ENCODE data around the gene BIVM.

BIVM gene, protein sequence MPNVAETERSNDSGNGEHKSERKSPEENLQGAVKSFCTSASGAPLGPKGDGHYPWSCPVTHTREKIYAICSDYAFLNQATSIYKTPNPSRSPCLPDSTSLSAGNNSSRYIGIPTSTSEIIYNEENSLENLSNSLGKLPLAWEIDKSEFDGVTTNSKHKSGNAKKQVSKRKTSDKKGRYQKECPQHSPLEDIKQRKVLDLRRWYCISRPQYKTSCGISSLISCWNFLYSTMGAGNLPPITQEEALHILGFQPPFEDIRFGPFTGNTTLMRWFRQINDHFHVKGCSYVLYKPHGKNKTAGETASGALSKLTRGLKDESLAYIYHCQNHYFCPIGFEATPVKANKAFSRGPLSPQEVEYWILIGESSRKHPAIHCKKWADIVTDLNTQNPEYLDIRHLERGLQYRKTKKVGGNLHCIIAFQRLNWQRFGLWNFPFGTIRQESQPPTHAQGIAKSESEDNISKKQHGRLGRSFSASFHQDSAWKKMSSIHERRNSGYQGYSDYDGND

DNA sequence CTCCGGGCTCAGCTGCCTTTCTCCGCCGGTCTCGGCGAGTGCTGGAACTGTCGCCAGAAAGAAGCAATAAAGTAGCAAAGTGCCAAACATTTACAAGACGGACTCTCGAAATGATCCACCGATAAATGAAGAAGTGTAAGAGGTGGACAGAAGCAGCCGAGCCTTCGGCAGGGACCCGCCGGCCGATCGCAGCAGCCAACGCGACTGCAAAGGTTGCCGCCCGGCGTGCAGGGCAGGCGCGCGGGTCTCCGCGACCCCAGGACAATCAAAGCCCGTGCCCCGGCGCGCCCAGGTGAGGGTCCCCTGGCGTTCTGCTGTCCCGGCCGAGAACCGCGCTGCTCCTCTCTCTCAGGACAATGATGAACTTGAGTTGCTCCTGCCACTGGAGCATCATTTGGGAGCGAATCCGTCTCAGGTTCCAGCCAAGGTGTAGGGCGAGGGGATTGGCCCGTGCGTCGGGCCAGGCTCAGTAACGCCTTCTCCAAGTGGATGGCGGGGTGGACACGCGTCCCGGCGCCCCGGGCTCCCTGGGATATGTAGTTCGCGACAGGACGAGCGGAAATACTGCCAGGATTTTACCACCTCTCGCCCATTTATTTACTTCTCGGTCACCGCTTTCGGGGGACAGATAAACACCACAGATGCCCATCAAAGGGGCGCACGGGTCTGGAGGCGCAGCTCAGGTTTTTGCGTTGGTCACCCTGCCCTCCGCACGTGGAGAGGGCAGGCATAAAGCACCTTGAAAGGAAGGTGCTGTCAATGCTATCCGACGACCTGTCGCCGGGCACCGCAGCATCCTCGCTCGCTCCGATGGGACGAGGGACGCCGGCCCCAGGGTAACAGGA, at the start of gene BIVM, which contains the start of gene POGLUT2:
Gene BIVM (plus strand): TSS at position 539 of the 845 bp plus-strand sequence. CDS start 8,149 bp downstream, outside the sequence.
Gene POGLUT2 (minus strand): TSS at position 396 of the 845 bp plus-strand sequence. CDS start 306 bp downstream, at position 90.
- DNase-seq (ENCODE audit: low read depth): peak; percentile 63
- peak within 1 kb of the TSS; percentile 70 for H3K4me3 ChIP-seq (ENCODE audit: control insufficient read depth, low read depth, low read length)
- TF ChIP-seq, protein P1, sequence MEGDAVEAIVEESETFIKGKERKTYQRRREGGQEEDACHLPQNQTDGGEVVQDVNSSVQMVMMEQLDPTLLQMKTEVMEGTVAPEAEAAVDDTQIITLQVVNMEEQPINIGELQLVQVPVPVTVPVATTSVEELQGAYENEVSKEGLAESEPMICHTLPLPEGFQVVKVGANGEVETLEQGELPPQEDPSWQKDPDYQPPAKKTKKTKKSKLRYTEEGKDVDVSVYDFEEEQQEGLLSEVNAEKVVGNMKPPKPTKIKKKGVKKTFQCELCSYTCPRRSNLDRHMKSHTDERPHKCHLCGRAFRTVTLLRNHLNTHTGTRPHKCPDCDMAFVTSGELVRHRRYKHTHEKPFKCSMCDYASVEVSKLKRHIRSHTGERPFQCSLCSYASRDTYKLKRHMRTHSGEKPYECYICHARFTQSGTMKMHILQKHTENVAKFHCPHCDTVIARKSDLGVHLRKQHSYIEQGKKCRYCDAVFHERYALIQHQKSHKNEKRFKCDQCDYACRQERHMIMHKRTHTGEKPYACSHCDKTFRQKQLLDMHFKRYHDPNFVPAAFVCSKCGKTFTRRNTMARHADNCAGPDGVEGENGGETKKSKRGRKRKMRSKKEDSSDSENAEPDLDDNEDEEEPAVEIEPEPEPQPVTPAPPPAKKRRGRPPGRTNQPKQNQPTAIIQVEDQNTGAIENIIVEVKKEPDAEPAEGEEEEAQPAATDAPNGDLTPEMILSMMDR (IDR thresholded peaks at IDR 0.05; ENCODE audit: control insufficient read depth, insufficient read depth, low read depth, low read length, missing control alignments): no peak

DNA sequence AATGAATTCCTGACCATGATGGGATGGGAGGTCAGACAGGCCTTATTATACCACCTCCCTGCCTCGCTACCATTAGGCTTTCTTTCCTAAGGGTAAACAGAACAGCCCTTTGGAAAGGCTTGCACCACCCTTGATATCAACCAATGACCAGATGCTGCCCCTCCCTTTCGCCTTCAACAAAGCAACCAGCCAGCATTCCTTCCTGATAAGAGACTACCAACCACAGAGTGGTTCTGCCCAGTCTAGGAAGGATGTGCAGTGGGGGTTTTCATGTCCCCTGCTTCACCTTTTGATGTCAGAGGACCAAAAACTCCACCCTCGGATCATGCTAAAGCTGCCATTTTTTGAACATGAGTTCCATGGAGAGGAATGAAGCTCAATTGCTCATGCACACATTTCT, 47.0 kb upstream of the BIVM start:
- TF ChIP-seq, protein P1 (IDR thresholded peaks at IDR 0.05; ENCODE audit: control insufficient read depth, insufficient read depth, low read depth, low read length, missing control alignments): no peak
- DNase-seq (ENCODE audit: low read depth): no peak

DNA sequence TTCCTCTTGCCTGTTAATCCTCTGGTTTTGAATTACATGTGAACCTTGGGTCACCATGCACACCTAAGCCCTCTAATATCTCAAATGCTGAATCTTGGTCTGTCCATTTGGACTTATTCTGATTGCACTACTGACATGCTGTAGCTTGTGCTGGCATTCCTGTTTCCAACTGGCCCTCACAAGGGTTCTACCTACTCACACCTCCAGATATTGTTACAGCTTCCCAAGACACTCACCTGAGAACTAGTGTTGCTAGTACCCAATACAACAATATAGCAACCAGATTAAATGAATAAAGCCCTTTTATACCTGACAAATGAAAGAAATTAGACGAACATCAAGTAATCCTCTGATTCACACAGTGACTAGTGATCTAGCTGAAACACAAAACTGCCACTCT, 41.9 kb upstream of the BIVM start:
- no peak overlapping the region for H3K4me3 ChIP-seq (ENCODE audit: control insufficient read depth, low read depth, low read length)
- DNase-seq (ENCODE audit: low read depth): no peak
- TF ChIP-seq, protein P1 (IDR thresholded peaks at IDR 0.05; ENCODE audit: control insufficient read depth, insufficient read depth, low read depth, low read length, missing control alignments): no peak

More for the DNA sequence above, 47.0 kb upstream of the BIVM start:
- no peak overlapping the region for H3K4me3 ChIP-seq (ENCODE audit: control insufficient read depth, low read depth, low read length)

DNA sequence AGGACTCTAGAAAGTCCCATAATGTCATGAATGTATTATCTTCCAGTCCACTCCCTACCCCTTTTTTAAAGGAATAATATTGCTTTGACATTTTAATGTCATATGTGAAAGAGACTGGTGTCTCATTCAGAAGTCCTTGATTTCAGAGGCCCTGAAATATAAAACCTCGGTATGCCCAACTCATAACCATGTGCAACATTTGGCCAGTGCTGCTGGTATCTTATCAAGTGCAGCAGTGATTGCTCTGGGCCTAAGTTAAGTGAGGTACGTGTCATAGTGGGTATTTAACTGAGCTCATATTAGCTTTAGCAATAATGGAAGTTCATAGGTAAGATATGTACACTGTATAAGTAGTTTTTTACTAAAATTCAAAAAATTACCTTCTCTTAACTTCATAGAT, 40.1 kb upstream of the BIVM start:
- TF ChIP-seq, protein P1 (IDR thresholded peaks at IDR 0.05; ENCODE audit: control insufficient read depth, insufficient read depth, low read depth, low read length, missing control alignments): no peak
- no peak for DNase-seq (ENCODE audit: low read depth)
- no peak overlapping the region for H3K4me3 ChIP-seq (ENCODE audit: control insufficient read depth, low read depth, low read length)

DNA sequence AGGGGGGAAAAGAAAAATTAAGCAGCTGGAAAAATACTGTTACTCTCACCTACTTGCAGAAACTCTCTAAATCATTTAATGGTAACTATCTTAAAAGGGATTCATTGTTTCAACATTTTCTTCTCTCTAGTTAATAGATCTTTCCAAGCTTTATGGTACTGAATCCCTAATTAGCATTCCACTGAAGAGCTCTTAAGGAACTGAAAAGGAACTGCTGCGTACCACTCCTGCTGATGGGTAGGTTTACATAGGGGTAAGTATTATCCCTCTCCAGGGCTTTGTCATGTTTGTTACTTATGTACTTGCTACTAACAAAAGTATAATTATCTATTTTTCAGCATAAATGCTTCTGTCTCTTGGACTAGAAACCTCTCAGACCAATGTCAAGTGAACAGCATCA, 37.8 kb upstream of the BIVM start:
- no peak for DNase-seq (ENCODE audit: low read depth)

DNA sequence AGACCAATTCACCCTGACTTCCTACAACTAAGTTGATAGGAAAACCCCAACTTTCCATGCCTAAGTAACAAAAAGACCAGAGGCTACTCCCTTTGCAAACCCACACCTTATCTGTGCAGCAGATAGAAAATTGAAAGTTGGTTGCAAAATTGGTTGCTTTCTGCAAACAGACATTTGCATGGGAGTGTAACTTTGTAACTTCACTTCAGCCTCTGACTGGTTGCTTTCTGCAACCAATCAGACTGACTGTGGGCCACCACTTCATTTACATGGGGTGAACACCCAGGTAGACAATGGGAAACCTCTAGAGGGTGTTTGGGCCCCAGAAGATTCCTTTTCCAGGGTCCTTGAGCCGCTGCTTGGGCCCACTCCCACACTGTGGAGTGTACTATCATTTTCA, 35.2 kb upstream of the BIVM start:
- DNase-seq (ENCODE audit: low read depth): no peak
- TF ChIP-seq, protein P1 (IDR thresholded peaks at IDR 0.05; ENCODE audit: control insufficient read depth, insufficient read depth, low read depth, low read length, missing control alignments): no peak
- no peak overlapping the region for H3K4me3 ChIP-seq (ENCODE audit: control insufficient read depth, low read depth, low read length)

More for the DNA sequence above, 37.8 kb upstream of the BIVM start:
- TF ChIP-seq, protein P1 (IDR thresholded peaks at IDR 0.05; ENCODE audit: control insufficient read depth, insufficient read depth, low read depth, low read length, missing control alignments): no peak
- no peak overlapping the region for H3K4me3 ChIP-seq (ENCODE audit: control insufficient read depth, low read depth, low read length)
